RWPE1 (cell line): ENCODE measurements around the gene LMNB1.
"Not testable (repeated sequence)": the region's sequence is repeated elsewhere in the genome, so short reads cannot be mapped to it uniquely, and the experiment has no call there.

Experiments used
- CTCF ChIA-PET: fragments of 350-600 bp; sonication (Branson Sonifier 250); formaldehyde crosslinking; extraction: SDS; loops from one replicate; lab custom pipeline; 2021; lab: Yijun Ruan, JAX
- POLR2A ChIA-PET: fragments of 400-600 bp; formaldehyde crosslinking; extraction: SDS; loops from one replicate; lab custom pipeline; 2020; ENCODE audit warnings: antibody characterized with exemption; ENCODE audit not compliant: low non-redundant PET; lab: Yijun Ruan, JAX
- DNase-seq: peaks from one replicate; pipeline ENCODE4 v3.0.0; 2012; ENCODE audit warnings: low spot score
- H3K27ac ChIP-seq: fragments of 450-650 bp; 2 replicates; pipeline ENCODE4 v1.5.1; 2017
- TF ChIP-seq, protein P1 (sequence below): fragments of 450-650 bp; conservative IDR thresholded peaks from 2 replicates; pipeline ENCODE4 v1.5.1; 2017; ENCODE audit warnings: low read depth, mild to moderate bottlenecking

The LMNB1 gene

DNA sequence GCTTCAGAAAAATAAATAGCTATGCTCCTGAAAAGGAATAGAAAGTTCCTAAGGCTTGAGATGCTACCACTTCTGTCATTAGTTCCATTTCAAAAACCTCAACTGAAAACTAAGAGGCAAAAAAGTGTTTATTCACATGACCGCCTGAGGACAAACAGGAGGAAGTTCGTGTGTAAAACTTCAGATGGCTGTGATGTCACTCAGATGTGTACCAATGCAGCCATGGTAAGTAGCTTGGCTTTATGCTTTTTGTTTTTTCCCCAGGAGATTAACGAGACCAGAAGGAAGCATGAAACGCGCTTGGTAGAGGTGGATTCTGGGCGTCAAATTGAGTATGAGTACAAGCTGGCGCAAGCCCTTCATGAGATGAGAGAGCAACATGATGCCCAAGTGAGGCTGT, 33.0 kb downstream of the LMNB1 start:
- H3K27ac ChIP-seq = no peak overlapping the region
- TF ChIP-seq, protein P1, sequence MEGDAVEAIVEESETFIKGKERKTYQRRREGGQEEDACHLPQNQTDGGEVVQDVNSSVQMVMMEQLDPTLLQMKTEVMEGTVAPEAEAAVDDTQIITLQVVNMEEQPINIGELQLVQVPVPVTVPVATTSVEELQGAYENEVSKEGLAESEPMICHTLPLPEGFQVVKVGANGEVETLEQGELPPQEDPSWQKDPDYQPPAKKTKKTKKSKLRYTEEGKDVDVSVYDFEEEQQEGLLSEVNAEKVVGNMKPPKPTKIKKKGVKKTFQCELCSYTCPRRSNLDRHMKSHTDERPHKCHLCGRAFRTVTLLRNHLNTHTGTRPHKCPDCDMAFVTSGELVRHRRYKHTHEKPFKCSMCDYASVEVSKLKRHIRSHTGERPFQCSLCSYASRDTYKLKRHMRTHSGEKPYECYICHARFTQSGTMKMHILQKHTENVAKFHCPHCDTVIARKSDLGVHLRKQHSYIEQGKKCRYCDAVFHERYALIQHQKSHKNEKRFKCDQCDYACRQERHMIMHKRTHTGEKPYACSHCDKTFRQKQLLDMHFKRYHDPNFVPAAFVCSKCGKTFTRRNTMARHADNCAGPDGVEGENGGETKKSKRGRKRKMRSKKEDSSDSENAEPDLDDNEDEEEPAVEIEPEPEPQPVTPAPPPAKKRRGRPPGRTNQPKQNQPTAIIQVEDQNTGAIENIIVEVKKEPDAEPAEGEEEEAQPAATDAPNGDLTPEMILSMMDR = no peak
- ChIA-PET CTCF (interaction anchor here (0.6 to 0.7 kb wide), 2 partner anchors 33 to 509 kb away, joined by 3 to 4 read pairs; partner anchors contain the start of gene LMNB1), POLR2A (no interaction called here)
- no peak for DNase-seq

DNA sequence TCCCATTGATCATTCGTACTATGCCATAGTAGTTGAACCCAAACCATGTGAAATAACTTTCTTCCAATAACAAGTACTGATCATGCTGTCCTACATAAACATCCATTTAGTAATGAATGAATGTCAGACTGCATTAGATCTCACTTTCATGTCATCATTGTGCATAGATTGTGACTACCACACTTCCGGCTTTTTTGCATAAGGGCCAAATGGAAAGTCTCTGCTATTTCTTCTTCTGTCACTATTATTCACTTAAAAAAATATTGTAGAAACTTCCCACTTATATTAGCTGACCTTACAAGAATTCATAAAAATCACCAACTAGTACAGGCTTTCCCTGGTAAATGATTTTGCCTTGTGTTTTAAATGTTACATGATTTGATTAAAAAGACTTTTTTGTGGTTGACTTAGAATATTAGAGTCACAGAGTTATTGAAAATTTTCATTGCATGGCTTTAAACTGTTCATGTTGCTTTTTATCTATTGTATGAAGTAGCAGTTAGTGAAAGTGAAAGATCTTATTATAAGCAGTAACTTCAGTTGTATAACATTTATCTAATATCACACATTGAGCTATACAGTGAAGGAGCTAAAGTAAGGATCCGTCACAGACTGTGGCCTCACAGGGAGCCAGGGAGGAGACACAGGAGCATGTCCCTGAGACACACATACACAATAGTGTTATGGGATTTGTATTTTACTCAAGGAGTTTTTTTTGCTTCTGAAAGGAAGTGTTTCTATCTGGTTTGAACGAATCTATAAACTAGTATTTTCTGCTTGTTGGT, 33.9 kb downstream of the LMNB1 start:
- POLR2A ChIA-PET = no interaction called here
- H3K27ac ChIP-seq = no peak overlapping the region
- CTCF ChIA-PET = interaction anchor here (0.6 to 1.2 kb wide), 3 partner anchors 10 to 155 kb away, joined by 3 to 4 read pairs (median 3); partner anchors contain the start of gene LMNB1

GRCh38 chr5:126811515-126812198, 34.7 kb downstream of the LMNB1 start:
- POLR2A ChIA-PET = no interaction called here
- TF ChIP-seq, protein P1 = no peak
- no peak overlapping the region for H3K27ac ChIP-seq
- DNase-seq = no peak
- CTCF ChIA-PET = interaction anchor here (1.2 kb wide), 2 partner anchors 10 to 156 kb away, joined by 3 read pairs; no protein-coding TSS in a partner anchor

More for the DNA sequence above, 33.9 kb downstream of the LMNB1 start:
- no peak for DNase-seq
- TF ChIP-seq, protein P1 = no peak

DNA sequence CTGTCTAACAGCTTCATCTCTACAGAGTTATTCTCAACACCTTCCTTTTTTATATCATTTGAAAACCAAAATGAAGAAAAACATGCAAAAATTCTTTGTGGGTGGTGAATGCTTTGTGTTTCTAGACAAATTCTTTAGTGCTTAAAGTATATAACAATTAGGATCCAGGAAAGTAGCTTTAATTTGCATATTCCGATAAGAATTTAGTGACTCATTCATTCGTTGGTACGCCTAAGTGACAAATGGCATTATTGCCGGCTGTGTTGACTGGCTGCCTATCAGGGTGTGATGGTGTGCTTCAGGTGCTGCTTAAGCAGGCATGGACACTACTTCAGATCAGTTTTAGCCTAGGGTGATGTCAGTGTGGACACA, 35.2 kb downstream of the LMNB1 start:
- CTCF ChIA-PET = interaction anchor here (1.2 kb wide), 2 partner anchors 11 to 156 kb away, joined by 3 read pairs; no protein-coding TSS in a partner anchor
- no peak for DNase-seq
- H3K27ac ChIP-seq = no peak overlapping the region
- POLR2A ChIA-PET = no interaction called here
- TF ChIP-seq, protein P1 = no peak

DNA sequence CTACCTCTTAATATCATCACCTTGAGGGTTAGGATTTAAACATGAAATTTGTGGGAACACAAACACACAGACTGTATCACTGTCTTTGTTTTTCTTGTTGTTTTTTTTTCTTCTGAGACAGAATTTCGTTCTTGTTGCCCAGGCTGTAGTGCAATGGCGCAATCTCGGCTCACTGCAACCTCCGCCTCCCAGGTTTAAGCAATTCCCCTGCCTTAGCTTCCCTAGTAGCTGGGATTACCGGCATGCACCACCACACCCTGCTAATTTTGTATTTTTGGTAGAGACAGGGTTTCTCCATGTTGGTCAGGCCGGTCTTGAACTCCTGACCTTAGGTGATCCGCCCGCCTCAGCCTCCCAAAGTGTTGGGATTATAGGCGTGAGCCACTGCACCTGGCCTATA, 36.9 kb downstream of the LMNB1 start:
- H3K27ac ChIP-seq, DNase-seq, POLR2A ChIA-PET: not testable (repeated sequence)
- CTCF ChIA-PET = interaction anchor here (0.6 kb wide), 1 partner anchor 132 kb away, joined by 3 read pairs; no protein-coding TSS in a partner anchor

- ChIA-PET CTCF (interaction anchor here (0.5 to 1.1 kb wide), 2 partner anchors 35 to 217 kb away, joined by 3 read pairs; no protein-coding TSS in a partner anchor), POLR2A (interaction anchor here (0.5 kb wide), 1 partner anchor 28 kb away, joined by 3 read pairs; no protein-coding TSS in a partner anchor)
- H3K27ac ChIP-seq = no peak overlapping the region
- no peak for DNase-seq
- TF ChIP-seq, protein P1 = no peak
Measured at GRCh38 chr5:126814721-126815404, 37.9 kb downstream of the LMNB1 start.
